ENCODE measurements around the gene PNKD.
A peak's percentile ranks its signal among the peaks of the same experiment; 100 is the strongest.
"Not testable (repeated sequence)": the region's sequence is repeated elsewhere in the genome, so short reads cannot be mapped to it uniquely, and the experiment has no call there.

PNKD gene

DNA sequence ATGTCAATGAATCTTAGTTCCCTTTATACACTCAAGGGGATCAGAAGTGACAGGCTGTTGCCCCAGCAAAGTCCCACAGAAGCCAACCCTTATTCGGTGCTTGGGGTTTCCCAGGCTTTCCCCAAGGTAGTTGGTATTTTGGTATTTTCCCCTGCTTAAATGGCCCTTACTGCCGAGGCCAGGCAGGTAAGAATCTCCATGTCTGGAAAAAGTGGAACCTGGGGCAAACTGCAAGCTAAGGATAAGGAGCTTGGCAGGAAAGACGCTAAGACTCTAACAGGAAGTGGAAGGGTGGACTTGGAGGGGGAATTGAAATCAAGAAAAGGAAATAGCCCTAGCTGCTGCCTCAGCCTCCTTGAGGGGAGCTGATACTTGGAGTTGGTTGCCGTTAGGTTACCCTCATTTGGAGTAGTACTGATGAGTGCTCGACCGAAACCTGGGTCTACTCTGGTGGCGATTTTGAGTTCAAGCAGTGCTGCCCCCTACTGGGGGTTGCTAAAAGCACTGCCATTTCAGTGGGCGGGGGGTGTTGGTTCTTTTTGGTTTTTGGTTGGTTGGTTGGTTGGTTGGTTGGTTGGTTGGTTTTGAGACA lies 12.8 kb upstream of the PNKD start:
- no peak for DNase-seq

DNA sequence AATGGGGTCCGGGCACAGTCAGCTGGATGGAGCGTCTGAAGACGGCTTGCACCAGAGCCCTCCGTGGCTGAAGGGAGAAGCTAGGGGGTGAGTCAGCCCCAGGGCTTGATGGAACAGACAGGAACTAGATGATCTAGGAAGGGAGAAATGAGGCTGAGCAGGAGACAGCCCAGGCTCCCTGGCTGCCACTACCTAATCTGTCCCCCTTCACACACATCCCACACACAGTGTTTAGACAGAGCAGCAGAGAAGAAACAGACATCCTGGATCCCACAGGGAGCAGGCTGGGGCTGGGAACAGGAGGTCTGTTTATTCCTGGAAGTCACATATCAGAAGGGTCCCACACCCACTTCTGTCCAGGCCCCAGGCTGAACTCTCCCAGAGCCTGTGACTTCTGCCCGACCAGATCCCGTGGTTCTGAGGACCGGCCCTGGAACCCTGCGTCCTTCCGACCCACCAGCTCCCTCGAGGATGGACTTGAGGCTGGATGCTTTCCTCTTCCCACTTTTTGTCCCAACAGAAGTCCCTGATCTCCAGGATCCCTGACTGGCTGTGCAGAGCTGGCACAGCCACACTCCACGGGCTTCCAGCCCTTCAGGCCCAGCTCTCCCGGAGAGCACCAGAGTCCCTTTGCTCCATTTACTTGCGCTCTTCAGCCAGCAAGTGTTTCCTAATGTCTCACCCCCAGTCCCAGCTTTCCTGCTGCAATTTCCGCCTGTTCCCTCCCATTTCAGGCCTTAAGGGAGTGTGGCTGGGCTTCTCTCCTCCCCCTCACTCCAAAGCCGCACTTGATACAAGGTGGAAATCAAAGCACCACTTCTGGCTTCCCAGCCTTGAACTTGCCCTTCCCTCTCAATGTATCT lies 11.0 kb upstream of the PNKD start:
- DNase-seq, result no peak

GRCh38 chr2:218260166-218260565 lies 10.2 kb upstream of the PNKD start:
- DNase-seq, result no peak

DNA sequence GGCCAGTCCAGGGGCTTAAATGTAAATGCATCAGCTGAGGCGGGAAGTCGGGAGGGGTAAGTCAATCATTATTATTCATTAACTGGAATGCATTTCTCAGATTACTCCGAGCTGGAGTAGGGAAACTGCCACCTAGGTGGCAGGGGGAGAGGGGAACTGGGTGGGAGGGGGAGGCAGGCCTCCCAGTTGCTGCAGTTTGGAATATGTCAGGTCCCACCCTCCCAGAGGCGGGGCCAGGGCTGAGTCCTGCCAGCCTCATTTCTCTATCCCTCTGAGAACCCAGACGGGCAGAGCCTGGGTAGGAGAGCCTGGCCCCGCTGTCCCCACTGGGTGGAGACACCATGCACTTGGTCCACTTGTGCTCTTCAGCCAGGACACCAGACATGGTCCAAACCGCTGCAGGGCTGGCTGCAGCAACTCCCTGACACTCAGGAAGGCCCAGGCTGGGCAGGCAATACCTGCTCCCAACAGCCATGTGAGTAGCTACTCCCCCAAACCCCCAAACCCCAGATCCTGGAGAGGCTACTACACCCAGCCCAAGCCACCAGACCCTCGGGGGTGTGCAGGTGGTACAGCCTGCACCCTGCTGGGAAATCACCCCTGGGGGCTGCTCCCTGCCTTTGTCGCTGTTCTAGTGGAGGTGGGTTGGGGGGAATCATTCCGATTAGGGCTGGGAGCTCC lies 9.4 kb upstream of the PNKD start, which contains the start of gene GPBAR1:
TSS of gene GPBAR1 (plus strand) at position 274 of the 681 bp plus-strand sequence. CDS start 1,710 bp downstream, outside the sequence.
- DNase-seq, result no peak

DNA sequence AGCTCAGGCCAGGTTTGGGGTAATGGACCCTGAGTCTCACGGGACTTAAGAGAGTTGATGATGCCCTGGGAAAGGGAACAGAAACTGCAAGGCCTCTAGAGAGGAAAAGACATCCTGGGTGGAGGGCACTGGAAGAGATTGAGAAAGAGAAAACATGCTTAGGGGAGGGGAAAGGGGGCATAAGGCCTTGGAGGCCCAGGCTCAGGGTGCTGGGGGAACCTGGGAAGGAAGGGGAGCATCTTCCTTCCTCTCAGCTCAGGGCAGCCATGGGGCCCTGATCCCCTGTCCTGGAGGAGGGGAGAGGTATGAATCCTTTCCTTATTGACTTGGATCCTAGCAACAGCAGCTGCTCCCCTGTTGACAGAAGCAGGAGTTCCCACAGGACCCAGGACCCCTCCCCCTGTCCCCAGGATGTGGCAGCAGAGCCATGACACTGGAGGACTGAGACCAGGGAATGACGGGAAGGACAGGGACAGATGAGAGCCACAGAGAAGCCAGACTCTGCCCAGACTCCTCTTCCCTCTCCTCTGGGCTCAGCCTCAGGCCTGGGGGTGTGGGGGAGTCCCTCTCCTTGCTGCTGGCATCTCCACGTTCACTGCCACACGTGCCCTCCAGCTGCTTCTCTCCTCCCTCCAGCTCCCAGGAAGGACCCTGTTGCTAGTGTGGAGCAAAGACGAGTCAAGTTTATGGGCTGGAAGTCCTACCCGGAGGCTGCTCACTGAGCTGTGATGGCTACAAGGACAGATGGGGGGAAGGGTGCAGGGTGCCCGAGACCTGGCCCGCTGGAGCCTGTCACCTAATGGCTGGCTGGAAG lies 8.7 kb upstream of the PNKD start:
- no peak for DNase-seq

GRCh38 chr2:218262237-218262600 lies 8.1 kb upstream of the PNKD start:
- no peak for DNase-seq

GRCh38 chr2:218262631-218263586 lies 7.4 kb upstream of the PNKD start:
- DNase-seq, result no peak

DNA sequence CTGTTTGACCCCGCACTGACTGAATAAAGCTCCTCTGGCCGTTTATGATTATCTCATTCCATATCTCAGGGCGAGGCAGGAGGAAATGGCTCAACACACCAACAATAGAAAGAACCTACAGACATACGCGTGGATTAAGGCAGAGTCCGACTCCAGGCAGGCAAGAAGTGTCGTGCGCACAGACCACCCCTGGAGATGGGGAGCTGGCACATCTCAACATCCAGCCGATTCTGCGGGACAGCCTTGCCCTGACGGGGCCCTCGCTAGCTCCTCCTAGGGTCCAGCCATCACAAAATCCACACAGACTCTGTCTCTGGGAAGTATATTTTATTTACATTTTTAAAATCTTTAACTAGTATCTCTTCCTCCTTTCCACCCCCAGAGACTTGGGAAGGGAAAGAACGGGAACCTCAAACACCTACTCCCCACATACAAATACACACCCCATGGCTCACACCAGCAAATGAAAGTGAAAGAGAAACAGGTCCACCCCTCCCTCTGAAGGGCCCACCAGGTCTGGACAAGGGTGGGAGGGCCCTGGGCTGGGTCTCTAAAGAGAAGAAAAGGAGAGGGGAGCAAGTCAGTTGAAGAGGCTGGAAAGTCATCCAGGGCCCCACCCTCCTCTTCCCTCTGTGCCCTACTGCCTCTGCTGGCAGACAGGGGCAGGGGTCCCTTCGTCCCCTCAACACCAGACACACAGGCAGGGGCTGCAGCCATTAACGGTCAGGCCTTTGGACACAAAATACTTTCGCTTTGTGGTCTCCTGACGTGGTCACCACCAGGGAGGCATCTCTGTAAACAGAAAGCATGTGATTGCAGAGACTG lies 6.3 kb upstream of the PNKD start:
- DNase-seq, result no peak

DNA sequence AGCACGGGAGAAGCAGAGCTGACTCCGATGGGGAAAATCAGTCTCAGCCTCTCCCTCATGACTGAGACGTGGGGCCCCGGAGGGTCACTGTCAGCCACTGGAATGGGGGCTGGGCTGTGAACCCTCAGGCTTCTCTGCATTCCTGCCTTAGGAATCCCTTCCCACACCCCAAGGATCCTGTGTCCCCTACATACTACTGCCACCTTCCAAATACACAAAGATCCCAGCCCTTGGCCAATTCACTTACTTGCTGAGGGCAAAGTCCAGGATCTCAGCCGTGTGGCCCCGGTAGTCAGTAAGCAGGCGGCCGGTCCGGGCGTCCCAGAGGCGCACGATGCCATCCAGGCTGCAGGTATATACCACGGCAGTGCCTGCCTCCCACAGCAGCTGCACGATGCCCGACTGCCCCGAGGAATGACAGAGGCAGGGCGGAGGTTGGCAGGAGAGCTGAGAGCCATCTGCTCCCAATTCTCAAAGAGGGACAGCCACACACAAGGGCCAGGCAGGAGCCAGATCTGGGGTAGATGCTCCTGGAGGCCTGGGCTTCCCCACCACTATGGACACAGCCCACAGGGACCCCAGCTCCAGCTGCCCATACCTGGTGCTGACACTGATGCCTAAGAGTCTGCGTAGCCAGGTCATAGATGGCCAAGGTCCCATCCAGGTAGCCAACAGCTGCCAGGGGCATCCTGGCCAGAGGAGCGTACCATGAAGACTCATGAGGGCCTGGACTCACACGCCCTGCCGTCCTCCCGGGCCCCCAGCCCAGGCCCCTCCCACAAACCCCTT lies 5.4 kb upstream of the PNKD start:
- DNase-seq, result no peak

DNA sequence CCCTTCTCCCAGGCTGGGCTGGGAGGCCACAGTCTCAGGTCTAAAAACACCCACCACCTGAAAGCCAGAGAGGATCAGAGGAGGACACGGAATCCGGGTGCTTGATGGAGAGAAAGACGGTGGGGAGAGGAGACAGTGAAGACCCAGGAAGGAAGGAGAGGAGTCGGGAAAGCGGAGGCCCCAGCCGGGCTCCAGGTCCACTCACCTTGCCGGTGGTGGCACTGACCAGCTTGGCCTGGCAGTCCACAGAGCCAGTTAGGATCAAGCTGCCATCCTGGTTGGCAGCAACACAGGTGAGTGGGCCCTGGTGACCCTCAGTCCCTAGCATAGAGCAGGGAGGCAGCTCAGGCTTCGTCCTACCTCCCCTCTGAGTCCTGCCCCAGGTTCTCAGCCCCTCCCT lies 4.7 kb upstream of the PNKD start:
- DNase-seq, result no peak

GRCh38 chr2:218266316-218266979 lies 3.9 kb upstream of the PNKD start:
- no peak for DNase-seq

DNA sequence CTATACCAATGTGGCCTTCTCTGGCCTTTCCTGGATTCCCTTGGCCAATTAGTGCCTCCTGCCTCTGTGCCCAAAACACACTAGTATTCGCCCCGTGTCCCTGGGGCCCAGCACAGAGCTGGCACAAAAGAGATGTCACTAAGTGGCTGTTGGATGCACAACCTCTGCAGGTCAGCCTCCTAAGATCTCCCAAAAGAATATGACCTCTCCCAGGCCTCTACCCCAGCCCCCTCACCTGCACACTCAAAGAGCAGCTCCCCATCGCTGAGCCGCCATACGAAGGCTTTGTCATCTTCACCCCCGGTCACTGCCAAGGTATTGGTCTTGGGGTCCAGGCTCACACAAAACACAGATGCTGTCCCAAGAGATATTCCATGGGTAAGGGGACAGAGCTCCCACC lies 3.1 kb upstream of the PNKD start:
- DNase-seq, result no peak

GRCh38 chr2:218270721-218271486 lies 585 bp downstream of the PNKD start:
- no peak for DNase-seq

- no peak for DNase-seq
Observed at GRCh38 chr2:218271487-218271797, 1.1 kb downstream of the PNKD start.

DNA sequence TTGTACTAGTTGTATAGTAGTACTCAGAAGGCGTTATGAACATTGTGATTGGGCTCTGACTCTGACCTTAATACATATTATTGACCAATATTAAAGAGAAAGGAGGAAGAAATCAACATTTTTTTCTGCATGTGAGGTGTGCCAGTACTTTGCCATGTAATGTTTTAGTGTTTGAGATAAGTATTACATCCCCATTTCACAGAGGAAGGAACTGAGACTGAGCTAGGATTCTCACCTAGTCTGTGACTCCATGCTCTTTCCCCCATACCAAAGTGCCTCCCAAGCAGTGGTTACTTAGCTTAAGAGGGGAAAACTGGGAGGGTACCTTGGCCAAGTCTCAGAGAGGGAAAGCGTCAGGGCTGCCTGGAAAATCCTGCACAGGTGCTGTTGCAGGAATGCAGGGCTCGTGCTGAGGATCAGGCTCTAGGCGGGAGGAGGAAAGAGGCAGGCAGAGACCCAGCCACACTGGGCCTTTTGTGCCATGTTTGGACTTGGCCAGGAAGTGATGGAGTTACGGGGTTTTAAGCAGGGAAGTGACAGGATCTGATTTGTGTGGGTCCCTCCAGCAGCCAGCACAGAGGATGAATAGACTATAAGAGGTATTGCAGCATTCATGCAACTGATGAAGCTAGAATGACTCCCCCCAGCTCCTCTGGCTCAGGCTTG lies 1.7 kb downstream of the PNKD start:
- no peak for DNase-seq

GRCh38 chr2:218272531-218273212 lies 2.4 kb downstream of the PNKD start:
- DNase-seq, result peak; percentile 77

GRCh38 chr2:218273214-218273907 lies 3.0 kb downstream of the PNKD start:
- not testable (repeated sequence) for DNase-seq
